ENCODE results near the gene TMPRSS4. TPM values are rescaled to one million over a fixed set of nuclear protein-coding genes. Genes with fewer than 3 reads are reported as not detected.

Gene TMPRSS4
- total RNA-seq, 4 donors from 2014 or later, result 0.56 to 4.6 (median 1.3) TPM

DNA sequence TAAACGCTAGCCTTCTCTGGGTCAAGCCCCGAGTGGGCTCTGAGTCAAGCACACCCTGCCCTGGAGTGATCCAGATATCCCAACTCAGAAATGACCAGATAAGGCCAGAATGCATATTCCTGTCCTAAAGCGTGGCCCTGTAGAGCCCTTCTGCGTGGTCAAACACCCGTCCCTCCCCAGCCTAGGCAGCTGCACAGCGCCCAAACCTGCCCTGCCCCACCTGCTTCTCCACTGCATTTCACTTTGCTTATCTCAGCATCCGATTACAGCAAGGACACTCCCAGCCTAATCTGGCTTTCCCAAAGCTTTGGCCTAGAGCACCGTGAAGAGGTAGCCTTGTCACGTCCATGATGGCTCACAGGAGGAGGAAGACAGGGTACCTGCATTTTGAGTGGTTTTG lies 11.9 kb upstream of the TMPRSS4 start:
- 46 to 69% methylated on average over 9 of the region's 9 CpGs for WGBS, 2 donors
- H3K4me3 ChIP-seq (ENCODE audit: low read depth, poor library complexity, severe bottlenecking), result no peak overlapping the region
- intact Hi-C loops (cut with DNase I; ENCODE audit: low total_unique reads), result no loop called here
- TF ChIP-seq POLR2A (IDR thresholded peaks at IDR 0.05), result no peak
- TF ChIP-seq, protein P1, sequence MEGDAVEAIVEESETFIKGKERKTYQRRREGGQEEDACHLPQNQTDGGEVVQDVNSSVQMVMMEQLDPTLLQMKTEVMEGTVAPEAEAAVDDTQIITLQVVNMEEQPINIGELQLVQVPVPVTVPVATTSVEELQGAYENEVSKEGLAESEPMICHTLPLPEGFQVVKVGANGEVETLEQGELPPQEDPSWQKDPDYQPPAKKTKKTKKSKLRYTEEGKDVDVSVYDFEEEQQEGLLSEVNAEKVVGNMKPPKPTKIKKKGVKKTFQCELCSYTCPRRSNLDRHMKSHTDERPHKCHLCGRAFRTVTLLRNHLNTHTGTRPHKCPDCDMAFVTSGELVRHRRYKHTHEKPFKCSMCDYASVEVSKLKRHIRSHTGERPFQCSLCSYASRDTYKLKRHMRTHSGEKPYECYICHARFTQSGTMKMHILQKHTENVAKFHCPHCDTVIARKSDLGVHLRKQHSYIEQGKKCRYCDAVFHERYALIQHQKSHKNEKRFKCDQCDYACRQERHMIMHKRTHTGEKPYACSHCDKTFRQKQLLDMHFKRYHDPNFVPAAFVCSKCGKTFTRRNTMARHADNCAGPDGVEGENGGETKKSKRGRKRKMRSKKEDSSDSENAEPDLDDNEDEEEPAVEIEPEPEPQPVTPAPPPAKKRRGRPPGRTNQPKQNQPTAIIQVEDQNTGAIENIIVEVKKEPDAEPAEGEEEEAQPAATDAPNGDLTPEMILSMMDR (IDR thresholded peaks at IDR 0.05), result no peak
- peak in 1 of 2 donors; percentile 67 for DNase-seq (ENCODE audit: low spot score in 2 of 2)

GRCh38 chr11:118065384-118065783 lies 11.5 kb upstream of the TMPRSS4 start:
- WGBS, 2 donors, result 55 to 62% methylated on average over 3 of the region's 3 CpGs
- intact Hi-C loops (cut with DNase I; ENCODE audit: low total_unique reads), result no loop called here
- no peak overlapping the region for H3K4me3 ChIP-seq (ENCODE audit: low read depth, poor library complexity, severe bottlenecking)
- TF ChIP-seq, protein P1 (IDR thresholded peaks at IDR 0.05), result no peak
- TF ChIP-seq POLR2A (IDR thresholded peaks at IDR 0.05), result no peak
- DNase-seq (ENCODE audit: low spot score in 2 of 2), result peak in 1 of 2 donors; percentile 25

DNA sequence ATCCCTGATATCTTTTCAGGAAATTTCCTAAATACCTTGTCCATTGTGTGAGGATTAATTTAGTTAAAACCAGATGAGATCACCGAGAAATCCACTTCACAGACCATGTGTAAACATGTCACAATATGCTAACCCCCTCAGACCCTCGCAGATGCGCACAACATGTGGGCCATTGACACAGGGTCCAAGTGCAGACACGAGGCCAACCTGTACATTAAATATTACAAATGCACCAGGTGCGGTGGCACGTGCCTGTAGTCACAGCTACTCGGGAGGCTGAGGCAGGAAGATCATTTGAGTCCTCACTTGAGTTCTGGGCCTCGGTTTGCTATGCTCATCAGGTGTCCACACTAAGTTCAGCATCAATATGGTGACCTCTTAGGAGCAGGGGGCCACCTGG lies 9.9 kb upstream of the TMPRSS4 start:
- no peak for DNase-seq (ENCODE audit: low spot score in 2 of 2)
- H3K4me3 ChIP-seq (ENCODE audit: low read depth, poor library complexity, severe bottlenecking), result no peak overlapping the region
- intact Hi-C loops (cut with DNase I; ENCODE audit: low total_unique reads), result no loop called here
- TF ChIP-seq POLR2A (IDR thresholded peaks at IDR 0.05), result no peak
- TF ChIP-seq, protein P1 (IDR thresholded peaks at IDR 0.05), result no peak
- 79 to 82% methylated on average over 8 of the region's 8 CpGs for WGBS, 2 donors

- WGBS, 2 donors, result 69 to 81% methylated on average over 24 of the region's 24 CpGs
- intact Hi-C loops (cut with DNase I; ENCODE audit: low total_unique reads), result no loop called here
- TF ChIP-seq, protein P1 (IDR thresholded peaks at IDR 0.05), result no peak
- TF ChIP-seq POLR2A (IDR thresholded peaks at IDR 0.05), result no peak
- no peak for DNase-seq (ENCODE audit: low spot score in 2 of 2)
- no peak overlapping the region for H3K4me3 ChIP-seq (ENCODE audit: low read depth, poor library complexity, severe bottlenecking)
These were observed 8.5 kb upstream of the TMPRSS4 start for GRCh38 chr11:118068206-118068944.

- intact Hi-C loops (cut with DNase I; ENCODE audit: low total_unique reads), result no loop called here
- H3K4me3 ChIP-seq (ENCODE audit: low read depth, poor library complexity, severe bottlenecking), result no peak overlapping the region
- no peak for DNase-seq (ENCODE audit: low spot score in 2 of 2)
- TF ChIP-seq, protein P1 (IDR thresholded peaks at IDR 0.05), result no peak
- no peak for TF ChIP-seq POLR2A (IDR thresholded peaks at IDR 0.05)
- 91 to 93% methylated on average over 10 of the region's 10 CpGs for WGBS, 2 donors
These were observed 7.8 kb upstream of the TMPRSS4 start for GRCh38 chr11:118068945-118069612.
